Duodenal mucosa (tissue), 2 donors: ENCODE data around the gene CDH18.

Experiments used
- H3K27ac ChIP-seq: one replicate; pipeline ENCODE4 v1.7.0; 2013; ENCODE audit warnings: low read depth, low read length
- H3K27me3 ChIP-seq, 2 donors: one replicate each; pipeline ENCODE4 v1.7.0; 2013; ENCODE audit warnings: low read length in 2 of 2, control low read depth in 1 of 2; ENCODE audit not compliant: insufficient read depth in 2 of 2, control insufficient read depth in 1 of 2
- H3K36me3 ChIP-seq, 2 donors: one replicate each; pipeline ENCODE4 v1.7.0; 2013; ENCODE audit warnings: low read length in 2 of 2, control low read depth in 1 of 2; ENCODE audit not compliant: insufficient read depth in 2 of 2, control insufficient read depth in 1 of 2
- H3K4me1 ChIP-seq, 2 donors: one replicate each; pipeline ENCODE4 v1.7.0; 2013; ENCODE audit warnings: low read length in 2 of 2, control low read depth in 1 of 2; ENCODE audit not compliant: insufficient read depth in 2 of 2, control insufficient read depth in 1 of 2
- H3K4me3 ChIP-seq, 2 donors: one replicate each; pipeline ENCODE4 v1.7.0; 2013; ENCODE audit warnings: low read length in 2 of 2, low read depth in 1 of 2
- H3K9ac ChIP-seq, 2 donors: one replicate each; pipeline ENCODE4 v1.7.0; 2013; ENCODE audit warnings: low read length in 2 of 2, low read depth in 1 of 2
- H3K9me3 ChIP-seq, 2 donors: one replicate each; pipeline ENCODE4 v1.7.0; 2013; ENCODE audit warnings: low read length in 2 of 2, control low read depth in 1 of 2; ENCODE audit not compliant: control insufficient read depth in 1 of 2

The CDH18 gene

DNA sequence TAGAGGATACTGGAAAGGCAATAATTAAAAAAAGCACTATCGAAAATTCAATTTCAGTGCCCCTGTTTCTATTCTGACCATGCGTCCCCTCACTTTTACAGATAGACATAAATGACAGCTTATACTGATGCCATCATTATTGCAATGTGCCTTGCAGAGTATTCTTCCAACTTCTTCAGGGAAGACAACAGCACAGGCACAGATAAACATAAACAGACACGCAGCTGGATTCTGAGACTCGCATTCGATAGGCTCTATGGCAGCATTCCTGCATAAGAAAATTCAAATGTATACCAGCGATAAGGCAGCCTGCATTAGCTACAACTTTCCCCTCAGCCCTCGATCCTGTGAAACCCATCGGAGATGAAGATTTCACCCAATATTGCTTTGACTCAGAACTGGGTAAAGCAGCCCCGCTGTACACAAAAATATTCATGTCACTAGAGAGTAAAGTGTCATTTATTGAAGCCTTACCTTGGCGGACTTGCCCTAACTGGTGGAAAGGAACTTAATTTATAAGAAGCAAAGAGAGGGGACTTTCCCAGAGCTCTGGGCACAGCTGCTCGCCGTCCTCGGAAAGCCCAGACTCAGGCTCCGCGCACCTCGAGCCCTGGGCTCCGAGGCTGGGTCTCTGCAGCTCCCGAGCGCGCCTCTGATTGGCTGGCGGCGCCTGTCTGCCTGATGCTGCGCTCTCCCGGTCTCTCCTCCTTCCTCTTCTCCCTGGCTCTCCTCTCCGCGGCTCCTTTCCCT lies at the start of gene CDH18:
TSS of gene CDH18 (minus strand) at position 589 of the 750 bp plus-strand sequence. CDS start 149,214 bp downstream, outside the sequence.
- no peak within 1 kb of the TSS for H3K9ac ChIP-seq
- H3K9me3 ChIP-seq = peaks cover 8 to 10% of the 10 kb centered on the region in 2 donors
- no peak within 1 kb of the TSS for H3K4me3 ChIP-seq

GRCh38 chr5:20034717-20035116 lies 46.7 kb upstream of the CDH18 start:
- no peak overlapping the region for H3K4me3 ChIP-seq

More for the DNA sequence above, at the start of gene CDH18:
- Histone ChIP-seq H3K27ac (no peak within 1 kb of the TSS), H3K4me1 (no peaks in the 10 kb centered on the region), H3K27me3 (no peaks in the 10 kb centered on the region), H3K36me3 (no peaks in the 10 kb centered on the region)

DNA sequence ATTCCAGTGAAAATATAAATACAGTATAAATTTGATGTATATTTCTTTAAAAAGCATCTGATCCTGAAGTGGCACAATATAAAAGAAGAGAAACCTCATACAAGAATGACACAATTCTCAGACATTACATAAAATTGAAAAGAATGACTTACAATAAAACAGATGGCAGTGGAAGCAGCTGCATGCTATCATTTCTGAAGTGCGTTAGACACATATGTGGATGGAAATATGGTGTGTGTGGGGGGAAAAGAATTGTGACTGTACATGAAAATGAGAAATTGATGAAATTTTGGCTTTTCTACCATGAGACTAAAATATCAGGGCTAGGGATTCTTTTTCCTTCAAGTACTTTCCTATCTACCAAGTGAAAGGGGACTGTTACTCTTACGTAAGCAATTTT lies 45.9 kb upstream of the CDH18 start:
- no peak overlapping the region for H3K9ac ChIP-seq
- no peaks in the 10 kb centered on the region for H3K36me3 ChIP-seq
- peaks cover 4 to 17% of the 10 kb centered on the region in 2 donors for H3K9me3 ChIP-seq
- H3K4me1 ChIP-seq = no peaks in the 10 kb centered on the region
- no peak overlapping the region for H3K4me3 ChIP-seq
- H3K27me3 ChIP-seq = no peaks in the 10 kb centered on the region
- H3K27ac ChIP-seq = no peak overlapping the region

More at GRCh38 chr5:20034717-20035116, 46.7 kb upstream of the CDH18 start:
- H3K36me3 ChIP-seq = no peaks in the 10 kb centered on the region
- peaks cover 4 to 17% of the 10 kb centered on the region in 2 donors for H3K9me3 ChIP-seq
- no peak overlapping the region for H3K9ac ChIP-seq
- H3K27me3 ChIP-seq = no peaks in the 10 kb centered on the region
- no peaks in the 10 kb centered on the region for H3K4me1 ChIP-seq
- no peak overlapping the region for H3K27ac ChIP-seq

DNA sequence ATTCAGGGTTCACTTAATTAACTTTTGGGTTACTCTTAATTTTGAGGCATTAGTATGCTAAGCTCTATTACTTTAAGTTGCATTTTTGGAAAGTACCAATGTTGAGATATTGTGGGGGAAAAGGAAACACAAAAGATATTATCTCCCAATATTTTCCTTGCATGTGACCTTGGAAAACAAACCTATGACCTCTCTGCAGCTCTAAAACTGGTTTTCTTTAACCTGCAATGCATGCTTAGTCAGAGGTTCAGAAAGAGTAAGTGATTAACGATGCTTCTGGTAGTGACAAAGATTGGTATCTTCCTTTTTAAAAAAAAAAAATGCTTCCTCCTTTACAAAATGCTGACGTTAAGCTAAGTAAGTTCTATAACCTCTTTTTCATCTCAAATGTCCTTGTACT lies 44.9 kb upstream of the CDH18 start:
- H3K4me3 ChIP-seq = no peak overlapping the region
- H3K27me3 ChIP-seq = no peaks in the 10 kb centered on the region
- no peaks in the 10 kb centered on the region for H3K36me3 ChIP-seq
- no peaks in the 10 kb centered on the region for H3K4me1 ChIP-seq
- H3K9ac ChIP-seq = no peak overlapping the region
- H3K9me3 ChIP-seq = peaks cover 4 to 13% of the 10 kb centered on the region in 2 donors
- no peak overlapping the region for H3K27ac ChIP-seq

- Histone ChIP-seq H3K4me3 (no peak overlapping the region), H3K9me3 (peaks cover 3 to 6% of the 10 kb centered on the region in 2 donors), H3K27me3 (no peaks in the 10 kb centered on the region), H3K4me1 (no peaks in the 10 kb centered on the region), H3K9ac (no peak overlapping the region), H3K36me3 (no peaks in the 10 kb centered on the region), H3K27ac (no peak overlapping the region)
These were observed 42.1 kb upstream of the CDH18 start for GRCh38 chr5:20030125-20030524.

- Histone ChIP-seq H3K27ac (no peak overlapping the region), H3K36me3 (no peaks in the 10 kb centered on the region), H3K9me3 (peaks cover 3 to 6% of the 10 kb centered on the region in 2 donors), H3K4me3 (no peak overlapping the region), H3K4me1 (no peaks in the 10 kb centered on the region), H3K9ac (no peak overlapping the region), H3K27me3 (no peaks in the 10 kb centered on the region)
These were observed 41.3 kb upstream of the CDH18 start for GRCh38 chr5:20029266-20029665.

- no peaks in the 10 kb centered on the region for H3K27me3 ChIP-seq
- H3K27ac ChIP-seq = no peak overlapping the region
- H3K4me3 ChIP-seq = no peak overlapping the region
- H3K9ac ChIP-seq = no peak overlapping the region
- peaks cover 3 to 6% of the 10 kb centered on the region in 2 donors for H3K9me3 ChIP-seq
- H3K4me1 ChIP-seq = no peaks in the 10 kb centered on the region
- no peaks in the 10 kb centered on the region for H3K36me3 ChIP-seq
These were observed 40.5 kb upstream of the CDH18 start for GRCh38 chr5:20028506-20028905.

DNA sequence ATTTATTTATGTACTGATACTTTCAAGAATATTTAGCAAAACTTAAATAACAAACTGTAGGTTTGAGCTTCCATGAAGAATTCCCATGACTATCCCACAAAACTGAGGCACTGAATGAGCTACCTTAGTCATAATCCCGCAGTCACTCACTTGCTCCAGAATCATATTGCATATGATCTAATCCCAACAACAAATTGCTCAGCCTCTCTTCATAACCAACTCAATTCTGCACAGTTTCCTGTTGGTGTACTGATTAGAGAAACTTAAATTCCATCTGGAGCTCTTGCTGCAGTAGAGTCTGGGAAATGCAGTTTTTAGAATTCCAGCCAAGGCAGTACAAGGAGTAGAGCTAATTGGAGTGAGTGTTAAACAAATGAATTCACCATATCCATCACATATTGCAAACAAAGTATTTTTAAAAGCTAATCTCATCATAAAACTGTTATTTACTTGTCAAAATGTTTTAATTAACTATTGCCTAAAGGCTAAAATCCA lies 35.7 kb upstream of the CDH18 start:
- Histone ChIP-seq H3K36me3 (no peaks in the 10 kb centered on the region), H3K27me3 (no peaks in the 10 kb centered on the region)

GRCh38 chr5:20020247-20020646 lies 32.2 kb upstream of the CDH18 start:
- peaks cover 11 to 12% of the 10 kb centered on the region in 2 donors for H3K9me3 ChIP-seq
- no peak overlapping the region for H3K27ac ChIP-seq
- no peaks in the 10 kb centered on the region for H3K36me3 ChIP-seq
- H3K27me3 ChIP-seq = no peaks in the 10 kb centered on the region
- H3K4me3 ChIP-seq = no peak overlapping the region
- no peak overlapping the region for H3K9ac ChIP-seq
- no peaks in the 10 kb centered on the region for H3K4me1 ChIP-seq

More for the DNA sequence above, 35.7 kb upstream of the CDH18 start:
- no peak overlapping the region for H3K4me3 ChIP-seq
- no peak overlapping the region for H3K9ac ChIP-seq
- H3K27ac ChIP-seq = no peak overlapping the region
- H3K4me1 ChIP-seq = no peaks in the 10 kb centered on the region
- peaks cover 7 to 9% of the 10 kb centered on the region in 2 donors for H3K9me3 ChIP-seq

DNA sequence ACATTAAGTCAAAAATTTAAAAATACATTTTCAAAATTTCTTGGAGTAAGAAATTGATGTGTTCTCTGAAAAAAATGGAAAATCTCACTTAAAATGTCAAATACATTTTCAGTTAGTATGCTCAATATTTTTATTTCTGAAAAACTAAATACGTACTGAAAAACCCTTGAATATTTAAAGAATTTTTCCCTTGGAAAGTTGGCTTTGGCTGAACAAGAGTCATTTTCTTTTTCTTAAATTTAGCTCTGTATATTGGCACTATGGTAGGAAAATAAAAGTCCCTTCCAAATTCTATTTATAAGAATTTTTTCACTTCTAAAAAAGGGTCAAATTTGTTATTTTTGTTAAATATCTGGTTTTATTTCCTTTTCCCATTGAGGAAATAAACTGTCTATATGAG lies 29.0 kb upstream of the CDH18 start:
- Histone ChIP-seq H3K9ac (no peak overlapping the region), H3K27me3 (no peaks in the 10 kb centered on the region), H3K36me3 (no peaks in the 10 kb centered on the region), H3K4me1 (no peaks in the 10 kb centered on the region), H3K4me3 (no peak overlapping the region), H3K27ac (no peak overlapping the region), H3K9me3 (peaks cover 15 to 20% of the 10 kb centered on the region in 2 donors)
